GM13977 (cell line): ENCODE data around the gene CENPB.

Experiments used
- DNase-seq: peaks from one replicate; pipeline ENCODE4 v3.0.0; 2012; ENCODE audit warnings: low spot score
- CTCF ChIP-seq: IDR thresholded peaks from 2 replicates; pipeline ENCODE4 v1.5.1; 2012; ENCODE audit warnings: mild to moderate bottlenecking, control low read depth; ENCODE audit not compliant: insufficient read depth; ENCODE audit errors: extremely low read depth, missing control alignments
- in situ Hi-C: fragments of 300-500 bp; cut with MboI; formaldehyde crosslinking; loops from one replicate; pipeline ENCODE4 v1.12.0; 2022; ENCODE audit warnings: low sequenced_read_pairs, low pct_unique_long_range_greater_than_20kb, mixed read lengths, inconsistent platforms; ENCODE audit not compliant: unreplicated experiment

Gene CENPB

DNA sequence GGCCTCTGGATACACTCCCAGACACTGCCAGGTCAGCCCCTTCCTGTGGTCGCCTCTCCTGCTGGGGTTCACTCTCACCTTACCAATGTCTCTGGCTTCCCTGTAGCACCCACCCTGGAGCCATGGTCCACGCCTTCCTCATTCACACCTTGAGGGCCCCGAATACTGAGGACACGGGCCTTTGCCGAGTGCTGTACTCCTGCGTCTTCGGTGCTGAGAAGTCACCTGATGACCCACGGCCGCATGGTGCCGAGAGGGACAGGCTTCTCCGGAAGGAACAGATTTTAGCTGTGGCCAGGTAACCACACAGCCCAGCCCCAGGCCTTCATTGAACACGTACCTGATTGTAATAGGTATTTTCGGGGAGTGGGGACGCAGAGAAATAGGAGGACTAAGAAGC, 35.5 kb upstream of the CENPB start:
- no peak for DNase-seq
- no peak for TF ChIP-seq CTCF
- in situ Hi-C loops, result no loop called here

DNA sequence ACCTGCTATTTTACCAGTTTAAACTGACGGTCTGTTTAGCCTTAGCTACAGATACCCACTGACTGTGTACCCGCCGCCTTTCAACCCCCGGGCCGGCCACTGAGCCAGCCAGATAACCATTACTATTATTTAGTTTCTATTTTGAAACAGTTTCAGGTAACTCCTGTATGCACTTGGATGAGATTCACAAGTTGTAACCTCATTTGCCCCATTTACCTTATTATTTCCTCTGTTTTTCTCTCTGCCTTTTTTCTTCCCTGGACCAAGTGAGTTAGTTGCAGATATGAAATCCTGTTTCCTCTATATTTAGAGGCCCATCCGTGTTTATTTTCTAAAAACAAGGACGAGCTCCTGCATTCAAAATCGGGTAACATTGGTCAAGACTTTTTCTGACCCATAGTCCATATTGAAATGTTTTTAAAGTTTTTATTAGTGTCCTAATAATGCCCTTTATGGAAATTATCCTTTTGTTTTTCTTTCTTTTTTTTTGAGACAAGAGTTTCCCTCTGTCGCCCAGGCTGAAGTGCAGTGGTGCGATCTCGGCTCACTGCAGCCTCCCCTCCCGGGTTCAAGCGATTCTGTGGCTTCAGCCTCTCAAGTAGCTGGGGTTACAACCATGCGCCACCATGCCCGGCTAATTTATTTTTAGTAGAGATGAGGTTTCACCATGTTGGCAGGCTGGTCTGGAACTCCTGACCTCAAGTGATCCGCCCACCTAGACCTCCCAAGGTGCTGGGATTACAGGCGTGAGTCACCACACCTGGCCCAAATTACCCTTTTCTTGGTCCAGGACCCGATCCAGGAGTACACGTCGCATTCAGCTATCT, 34.6 kb upstream of the CENPB start:
- in situ Hi-C loops, result no loop called here
- no peak for DNase-seq

GRCh38 chr20:3820048-3820900, 33.7 kb upstream of the CENPB start, which contains the start of gene AP5S1:
AP5S1 (plus strand) TSS chr20:3820547; CDS start chr20:3822118, 1,571 bp downstream.
- peak; percentile 96 for TF ChIP-seq CTCF
- peak; percentile 93 for DNase-seq
- in situ Hi-C loops, result no loop called here

More for the DNA sequence above, 34.6 kb upstream of the CENPB start:
- no peak for TF ChIP-seq CTCF

GRCh38 chr20:3819411-3820047, 33.0 kb upstream of the CENPB start:
- DNase-seq, result no peak
- no peak for TF ChIP-seq CTCF
- in situ Hi-C loops, result no loop called here

DNA sequence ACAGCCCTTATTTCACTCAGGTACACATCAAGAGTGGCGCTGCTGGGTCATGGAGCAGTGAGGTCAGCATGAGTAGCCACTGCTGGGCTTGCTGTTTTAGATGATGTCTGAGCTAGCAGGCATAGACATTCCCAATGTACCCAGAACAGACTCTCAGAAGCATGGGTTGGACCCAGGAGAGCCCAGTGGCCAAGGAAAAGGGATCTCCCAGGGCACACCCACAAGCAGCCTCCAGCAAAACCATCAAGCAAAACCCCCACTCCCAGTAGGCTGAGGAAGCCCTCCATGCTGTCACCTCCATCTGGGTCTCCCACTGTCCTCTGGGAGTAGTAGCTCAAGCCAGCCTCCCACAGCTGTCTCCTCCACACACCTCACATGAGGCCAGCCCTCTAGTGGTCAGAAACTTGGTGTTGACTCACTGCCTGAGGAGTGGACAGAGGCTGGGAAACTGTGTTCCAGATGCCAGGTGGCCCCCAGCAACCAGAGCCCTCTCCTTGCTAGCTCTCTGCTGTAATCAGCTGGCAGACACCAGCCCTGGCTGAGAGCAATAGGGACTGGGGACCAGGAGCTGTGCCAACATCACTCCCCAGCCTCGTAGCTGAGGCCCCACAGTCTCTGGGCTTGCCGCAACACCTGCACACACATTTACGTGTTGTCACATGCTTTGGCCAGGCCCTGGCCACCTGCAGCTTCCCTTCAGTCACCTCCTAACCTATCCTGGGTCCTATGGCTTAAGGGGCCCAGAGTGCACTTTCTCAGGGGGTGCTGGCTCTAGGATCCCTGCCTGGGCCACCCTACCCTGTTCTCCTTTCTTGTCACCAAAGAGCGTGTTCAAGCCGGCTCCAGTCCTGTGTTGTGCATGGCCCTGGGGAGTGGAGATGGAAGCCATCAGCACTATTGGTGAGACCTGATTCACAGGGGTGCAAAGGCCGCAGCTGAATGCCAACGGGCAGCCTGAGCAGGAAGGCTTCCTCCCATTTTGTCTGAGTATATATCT, 31.9 kb upstream of the CENPB start:
- DNase-seq, result peak; percentile 68
- TF ChIP-seq CTCF, result peak; percentile 56
- in situ Hi-C loops, result no loop called here
